HepG2 (cell line): ENCODE data around the gene HSPA1L. TPM values are rescaled to one million over a fixed set of nuclear protein-coding genes. Genes with fewer than 3 reads are reported as not detected.
"Not testable (repeated sequence)": the region's sequence is repeated elsewhere in the genome, so short reads cannot be mapped to it uniquely, and the experiment has no call there.

ENCODE experiments used
- ATAC-seq: fragments of 200-7000 bp; cut with Tn5 transposase; 3 replicates; pipeline ENCODE4 v1.9.1; 2020; ENCODE audit warnings: mild to moderate bottlenecking, moderate library complexity
- BruUV-seq: library from RNA; stranded (reverse); fragments of 400-500 nt; replicated peaks from 2 replicates; lab custom pipeline; 2021; lab: Mats Ljungman, UMichigan
- CTCF ChIA-PET: fragments of 300-600 bp; formaldehyde crosslinking; extraction: SDS; loops from one replicate; lab custom pipeline; 2021; ENCODE audit warnings: low total read pairs, inconsistent platforms, low intra/inter-chr PET ratio; lab: Yijun Ruan, JAX
- POLR2A ChIA-PET: fragments of 350-600 bp; sonication (Branson Sonifier 250); formaldehyde crosslinking; loops from one replicate; lab custom pipeline; 2020; ENCODE audit warnings: antibody characterized with exemption, inconsistent platforms; lab: Yijun Ruan, JAX
- DNase-seq: peaks from one replicate; pipeline ENCODE4 v3.0.0-alpha.2; 2015; ENCODE audit warnings: low spot score
- FAIRE-seq: peaks from 3 replicates; lab custom pipeline; 2011; peaks lifted over from hg19 to GRCh38; lab: Jason Lieb, UNC
- H2AFZ ChIP-seq: one replicate; pipeline ENCODE4 v1.6.1; 2011; ENCODE audit warnings: low read length, inconsistent platforms
- H3K27ac ChIP-seq: fragments of 300-600 bp; 3 replicates; pipeline ENCODE4 v1.8.0; 2011; ENCODE audit warnings: mixed run types, mild to moderate bottlenecking, mixed read lengths, low read length, inconsistent platforms; ENCODE audit not compliant: insufficient read depth; ENCODE audit errors: extremely low read length
- H3K27me3 ChIP-seq, 2 experiments: fragments of 200-600 bp in 1 of 2; 2 replicates in 1 of 2; 3 replicates in 1 of 2; pipeline versions ENCODE4 v1.6.0 to v1.8.0; 2011; ENCODE audit warnings: low read length in 2 of 2, mild to moderate bottlenecking in 2 of 2, moderate library complexity in 2 of 2, inconsistent platforms in 1 of 2; ENCODE audit not compliant: insufficient read depth in 2 of 2, control insufficient read depth in 1 of 2
- H3K36me3 ChIP-seq, 2 experiments: fragments of 200-600 bp in 1 of 2; replicated peaks in 1 of 2; 2 replicates in 1 of 2; 3 replicates in 1 of 2; pipeline versions ENCODE4 v1.5.1 to v1.8.0; 2011; ENCODE audit warnings: low read length in 2 of 2, inconsistent platforms in 1 of 2; ENCODE audit not compliant: insufficient read depth in 2 of 2, control insufficient read depth in 1 of 2
- H3K4me1 ChIP-seq: 2 replicates; pipeline ENCODE4 v1.5.1; 2012; ENCODE audit warnings: low read length, inconsistent platforms; ENCODE audit not compliant: insufficient read depth
- H3K4me2 ChIP-seq: 2 replicates; pipeline ENCODE4 v1.6.0; 2011; ENCODE audit warnings: low read depth, low read length, inconsistent platforms
- H3K4me3 ChIP-seq, 3 experiments: fragments of 200-600 bp in 1 of 3; sonication (generic), shearing (Covaris generic) in 1 of 3; replicated peaks in 1 of 3; 2 replicates each; pipeline ENCODE4 v1.5.1; 2011 to 2016; ENCODE audit warnings: low read length in 3 of 3, inconsistent platforms in 2 of 3, low read depth in 2 of 3, mild to moderate bottlenecking in 2 of 3, control low read depth in 1 of 3, mixed read lengths in 1 of 3; ENCODE audit not compliant: insufficient read depth in 1 of 3
- H3K79me2 ChIP-seq: one replicate; pipeline ENCODE4 v1.6.1; 2011; ENCODE audit warnings: low read length, inconsistent platforms; ENCODE audit not compliant: insufficient read depth
- H3K9ac ChIP-seq: 2 replicates; pipeline ENCODE4 v1.6.0; 2011; ENCODE audit warnings: mild to moderate bottlenecking, low read depth, low read length, inconsistent platforms; ENCODE audit not compliant: insufficient read depth
- H3K9me3 ChIP-seq: 2 replicates; pipeline ENCODE4 v1.5.1; 2012; ENCODE audit warnings: mild to moderate bottlenecking, low read length
- H4K20me1 ChIP-seq: 2 replicates; pipeline ENCODE4 v1.6.0; 2011; ENCODE audit warnings: inconsistent platforms, mild to moderate bottlenecking, low read length, moderate library complexity; ENCODE audit not compliant: insufficient read depth
- EZH2 ChIP-seq: conservative IDR thresholded peaks from 2 replicates; pipeline ENCODE4 v1.6.1; 2012; ENCODE audit warnings: mild to moderate bottlenecking, low read depth, low read length, moderate library complexity
- IRX3 ChIP-seq: sonication (generic); formaldehyde crosslinking; IDR thresholded peaks from 2 replicates; pipeline ENCODE4 v1.8.1; 2023; ENCODE audit warnings: mild to moderate bottlenecking, low read depth, missing genetic modification reagents, borderline replicate concordance
- KAT7 ChIP-seq: IDR thresholded peaks from 2 replicates; pipeline ENCODE4 v1.6.1; 2018; ENCODE audit warnings: borderline replicate concordance, missing compliant biosample characterization
- NFE2 ChIP-seq: sonication (generic); formaldehyde crosslinking; IDR thresholded peaks from 2 replicates; pipeline ENCODE4 v1.4.0; 2020; ENCODE audit warnings: missing genetic modification reagents
- SNAPC4 ChIP-seq: sonication (generic); formaldehyde crosslinking; IDR thresholded peaks from 2 replicates; pipeline ENCODE4 v1.4.0; 2020; ENCODE audit warnings: mild to moderate bottlenecking, missing genetic modification reagents
- TSC22D2 ChIP-seq: sonication (generic); formaldehyde crosslinking; IDR thresholded peaks from 2 replicates; pipeline ENCODE4 v1.5.1; 2020; ENCODE audit warnings: missing genetic modification reagents, mild to moderate bottlenecking, borderline replicate concordance
- YEATS2 ChIP-seq: sonication (generic); formaldehyde crosslinking; IDR thresholded peaks from 2 replicates; pipeline ENCODE4 v1.4.0; 2020; ENCODE audit warnings: missing genetic modification reagents, borderline replicate concordance
- ZFP82 ChIP-seq: sonication (generic); formaldehyde crosslinking; IDR thresholded peaks from 2 replicates; pipeline ENCODE4 v1.5.1; 2020; ENCODE audit warnings: mild to moderate bottlenecking, missing genetic modification reagents, borderline replicate concordance
- ZNF124 ChIP-seq: sonication (generic); formaldehyde crosslinking; IDR thresholded peaks from 2 replicates; pipeline ENCODE4 v1.4.0; 2020; ENCODE audit warnings: missing genetic modification reagents
- ZNF143 ChIP-seq: sonication (generic); formaldehyde crosslinking; IDR thresholded peaks from 2 replicates; pipeline ENCODE4 v1.4.0; 2020; ENCODE audit warnings: missing genetic modification reagents
- ZNF232 ChIP-seq: sonication (generic); formaldehyde crosslinking; IDR thresholded peaks from 2 replicates; pipeline ENCODE4 v1.4.0; 2020; ENCODE audit warnings: missing genetic modification reagents, borderline replicate concordance
- ZNF280B ChIP-seq: sonication (generic); formaldehyde crosslinking; IDR thresholded peaks from 2 replicates; pipeline ENCODE4 v1.5.0; 2020; ENCODE audit warnings: missing genetic modification reagents, mild to moderate bottlenecking, borderline replicate concordance
- ZNF460 ChIP-seq: sonication (generic); formaldehyde crosslinking; IDR thresholded peaks from 2 replicates; pipeline ENCODE4 v1.5.1; 2020; ENCODE audit warnings: missing genetic modification reagents, mild to moderate bottlenecking, borderline replicate concordance
- ZNF501 ChIP-seq: sonication (generic); formaldehyde crosslinking; IDR thresholded peaks from 2 replicates; pipeline ENCODE4 v1.5.1; 2020; ENCODE audit warnings: mild to moderate bottlenecking, moderate library complexity, missing genetic modification reagents
- ZNF530 ChIP-seq: sonication (generic); formaldehyde crosslinking; IDR thresholded peaks from 2 replicates; pipeline ENCODE4 v1.5.0; 2020; ENCODE audit warnings: low read depth, mild to moderate bottlenecking, missing genetic modification reagents
- ZNF670 ChIP-seq: sonication (generic); formaldehyde crosslinking; IDR thresholded peaks from 2 replicates; pipeline ENCODE4 v1.8.0; 2022; ENCODE audit warnings: mild to moderate bottlenecking, missing genetic modification reagents, borderline replicate concordance
- WGBS: methylation state at CpG from one replicate; pipeline ENCODE4 v1.1.6; 2017; ENCODE audit warnings: low lambda C conversion rate; 5-methylcytosine and 5-hydroxymethylcytosine counted together
- in situ Hi-C: cut with HindIII; loops from 2 replicates; pipeline ENCODE4 v1.10.0; 2017; ENCODE audit warnings: low pct_unique_long_range_greater_than_20kb; ENCODE audit not compliant: extremely low pct_ligation_motif_present
- intact Hi-C: fragments of 100-400 bp; cut with micrococcal nuclease; formaldehyde crosslinking; loops from one replicate; pipeline ENCODE4 v1.10.0; 2022; ENCODE audit not compliant: unreplicated experiment
- polyA plus RNA-seq, 8 experiments: library from polyadenylated mRNA; depleted of rRNA in 3 of 8; stranded (reverse) in 7 of 8; unstranded in 1 of 8; fragments of >200 nt; fragmentation: Illumina TruSeq in 4 of 8; extraction: Trizol in 4 of 8; gene quantifications; 2 replicates each; pipeline versions ENCODE4 v1.2.1 to v1.2.3, GENCODE V29; 2011 to 2016; ENCODE audit warnings: low read depth in 4 of 8, missing spikeins in 1 of 8, mixed read lengths in 1 of 8; ENCODE audit not compliant: insufficient read depth in 1 of 8
- total RNA-seq, 5 experiments: library from RNA; depleted of rRNA; stranded (reverse); fragments of >200 nt; fragmentation: Illumina TruSeq; extraction: Trizol; gene quantifications; 2 replicates each; pipeline ENCODE4 v1.2.3, GENCODE V29; 2016; ENCODE audit warnings: low read depth in 1 of 5

HSPA1L gene
- total and polyA plus RNA-seq, 2 of the 13 experiments (the other 11 are each of a cell fraction or from before 2014, with no cell fraction given) = 0.55 to 1.0 TPM

DNA sequence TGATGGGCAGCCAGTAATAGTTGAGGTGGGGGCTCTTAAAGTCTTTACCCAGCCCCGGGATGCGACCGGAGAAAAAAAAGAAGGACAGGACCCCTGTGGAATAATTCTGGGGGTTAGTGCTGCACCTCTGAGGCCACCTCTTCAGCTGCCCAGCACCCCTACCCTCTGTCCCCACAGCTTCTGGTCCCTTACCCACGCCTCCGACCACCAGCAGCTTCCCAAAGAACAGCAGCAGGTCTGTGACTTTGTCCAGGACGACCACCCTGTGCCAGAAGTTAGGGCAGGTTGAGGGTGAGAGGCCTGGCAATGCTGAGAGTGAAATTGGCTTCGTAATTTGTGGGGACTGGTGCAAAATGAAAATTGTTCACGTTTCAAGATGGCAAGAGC, 49.7 kb upstream of the HSPA1L start (continued):
- TF ChIP-seq ZNF143 (CRISPR knock-in tag) (0 out of 2 replicates have a peak, but pooled peaks have one; percentile 4), NFE2 (CRISPR knock-in tag) (no peak), ZNF124 (no peak), EZH2 (no peak), TSC22D2 (CRISPR knock-in tag) (no peak), ZNF501 (CRISPR knock-in tag) (no peak), ZNF530 (no peak), YEATS2 (CRISPR knock-in tag) (no peak)

- ATAC-seq, DNase-seq, in situ Hi-C loops, H4K20me1 ChIP-seq, FAIRE-seq, H3K27me3 ChIP-seq, H3K9me3 ChIP-seq: not testable (repeated sequence)
- POLR2A ChIA-PET = interaction anchor here (0.7 to 5.4 kb wide), 30 partner anchors 13 to 212 kb away, joined by 3 to 264 read pairs (median 14); partner anchors contain the start of genes BAG6, CFB, CLIC1 and CSNK2B
- Histone ChIP-seq H2AFZ (peak overlapping the region; percentile 34), H3K4me3 (peak overlapping the region; percentile 62 to 99 (median 73)), H3K36me3 (peaks cover 4 to 21% of the 10 kb centered on the region in 2 experiments; a peak in 4 of 5 replicates), H3K9ac (peak overlapping the region; percentile 77), H3K79me2 (peaks cover 35% of the 10 kb centered on the region), H3K4me2 (peak overlapping the region; percentile 99), H3K27ac (peak overlapping the region; percentile 92), H3K4me1 (peaks cover 68% of the 10 kb centered on the region)
- WGBS = 1% methylated on average over 16 of the region's 16 CpGs
- intact Hi-C loops = loop anchor here (2.0 kb wide), 1 partner anchor 33 kb away; the partner anchor contains the start of gene EHMT2
- CTCF ChIA-PET = interaction anchor here (0.8 to 1.2 kb wide), 2 partner anchors 33 to 34 kb away, joined by 3 read pairs; no protein-coding TSS in a partner anchor
- BruUV-seq = TSS peak; percentile 68
- TF ChIP-seq ZNF232 (0 out of 2 replicates have a peak, but pooled peaks have one; percentile 12), ZNF280B (CRISPR knock-in tag) (0 out of 2 replicates have a peak, but pooled peaks have one; percentile 10), SNAPC4 (CRISPR knock-in tag) (peak; percentile 68; the same call in 1 of the 2 replicates), ZFP82 (CRISPR knock-in tag) (peak; percentile 35; the same call in 1 of the 2 replicates), ZNF460 (CRISPR knock-in tag) (peak; percentile 63; the same call in 1 of the 2 replicates), KAT7 (CRISPR knock-in tag) (0 out of 2 replicates have a peak, but pooled peaks have one; percentile 21), ZNF670 (CRISPR knock-in tag) (0 out of 2 replicates have a peak, but pooled peaks have one; percentile 28), IRX3 (0 out of 2 replicates have a peak, but pooled peaks have one; percentile 31)
Measured at GRCh38 chr6:31864123-31864562, 49.1 kb upstream of the HSPA1L start.
